HCT116 (cell line): ENCODE data around the gene DCAF17. TPM values are rescaled to one million over a fixed set of nuclear protein-coding genes. Genes with fewer than 3 reads are reported as not detected.
A peak's percentile ranks its signal among the peaks of the same experiment; 100 is the strongest.

Experiments
- ATAC-seq: fragments of 200-7000 bp; cut with Tn5 transposase; 2 replicates; pipeline ENCODE4 v1.9.1; 2020; ENCODE audit warnings: mild to moderate bottlenecking, moderate library complexity
- BruUV-seq: library from RNA; stranded (reverse); fragments of 400-500 nt; replicated peaks from 2 replicates; lab custom pipeline; 2021; lab: Mats Ljungman, UMichigan
- CTCF ChIA-PET: fragments of 300-600 bp; sonication (Branson Sonifier 250); formaldehyde crosslinking; loops from one replicate; lab custom pipeline; 2021; ENCODE audit warnings: antibody characterized with exemption; lab: Charles Lee
- POLR2A ChIA-PET: fragments of 300-600, 350-600 bp; sonication (Branson Sonifier 250); formaldehyde crosslinking; loops from one replicate; lab custom pipeline; 2021; ENCODE audit warnings: antibody characterized with exemption; lab: Charles Lee
- RAD21 ChIA-PET, 2 experiments: fragments of 300-600 bp; sonication (Branson Sonifier 250); formaldehyde crosslinking; loops; one replicate each; lab custom pipeline; 2023; ENCODE audit warnings: low total read pairs in 2 of 2; ENCODE audit not compliant: uncharacterized antibody in 2 of 2, unreplicated experiment in 2 of 2, low non-redundant PET in 1 of 2; lab: Charles Lee
- DNase-seq: peaks from one replicate; pipeline ENCODE4 v3.0.0-alpha.2; 2010; ENCODE audit warnings: low read depth, low spot score
- H2AFZ ChIP-seq: fragments of 200-600 bp; shearing (Covaris generic), sonication (generic); 2 replicates; pipeline ENCODE4 v1.6.1; 2017; ENCODE audit warnings: low read depth, mixed run types, mixed read lengths, antibody characterized with exemption, low read length; ENCODE audit not compliant: poor library complexity, severe bottlenecking
- H3K27ac ChIP-seq: 2 replicates; pipeline ENCODE4 v1.5.1; 2012; ENCODE audit warnings: low read depth, low read length
- H3K27me3 ChIP-seq: fragments of 200-600 bp; sonication (generic); 2 replicates; pipeline ENCODE4 v1.6.1; 2016; ENCODE audit warnings: mixed run types, low read length, mixed read lengths; ENCODE audit not compliant: insufficient read depth
- H3K36me3 ChIP-seq, 2 experiments: fragments of 200-500 bp in 1 of 2; fragments of 200-600 bp in 1 of 2; sonication (Bioruptor generic) in 1 of 2; sonication (generic) in 1 of 2; 2 replicates each; pipeline versions ENCODE4 v1.5.1 to v1.6.1; 2014 to 2016; ENCODE audit warnings: low read length in 2 of 2, inconsistent platforms in 1 of 2, mixed read lengths in 1 of 2, mixed run types in 1 of 2; ENCODE audit not compliant: insufficient read depth in 2 of 2, control insufficient read depth in 1 of 2
- H3K4me1 ChIP-seq, 2 experiments: fragments of 200-600 bp in 1 of 2; sonication (generic) in 1 of 2; 2 replicates each; pipeline versions ENCODE4 v1.5.1 to v1.6.1; 2012 to 2017; ENCODE audit warnings: low read length in 2 of 2, inconsistent platforms in 1 of 2, mild to moderate bottlenecking in 1 of 2, mixed read lengths in 1 of 2, mixed run types in 1 of 2, moderate library complexity in 1 of 2; ENCODE audit not compliant: insufficient read depth in 2 of 2, control insufficient read depth in 1 of 2
- H3K4me2 ChIP-seq: fragments of 200-600 bp; sonication (generic); 2 replicates; pipeline ENCODE4 v1.6.1; 2017; ENCODE audit warnings: mixed run types, low read length, mixed read lengths
- H3K4me3 ChIP-seq, 2 experiments: fragments of 200-600 bp in 1 of 2; sonication (generic) in 1 of 2; replicated peaks in 1 of 2; 2 replicates each; pipeline ENCODE4 v1.5.1; 2011 to 2016; ENCODE audit warnings: low read length in 2 of 2, control low read depth in 1 of 2, low read depth in 1 of 2, mild to moderate bottlenecking in 1 of 2, mixed read lengths in 1 of 2, mixed run types in 1 of 2
- H3K79me2 ChIP-seq: fragments of 200-600 bp; sonication (generic); 2 replicates; pipeline ENCODE4 v1.6.1; 2017; ENCODE audit warnings: mild to moderate bottlenecking, mixed run types, low read length, moderate library complexity, mixed read lengths; ENCODE audit not compliant: insufficient read depth
- H3K9ac ChIP-seq: fragments of 200-600 bp; sonication (generic); 2 replicates; pipeline ENCODE4 v1.6.1; 2016; ENCODE audit warnings: low read length, mixed read lengths
- H3K9me2 ChIP-seq: fragments of 200-600 bp; sonication (generic), shearing (Covaris generic); 2 replicates; pipeline ENCODE4 v1.6.1; 2017; ENCODE audit warnings: mixed run types, mild to moderate bottlenecking, moderate library complexity; ENCODE audit not compliant: insufficient read depth
- H3K9me3 ChIP-seq, 2 experiments: fragments of 200-500 bp in 1 of 2; fragments of 200-600 bp in 1 of 2; sonication (Bioruptor generic) in 1 of 2; sonication (generic) in 1 of 2; 2 replicates each; pipeline ENCODE4 v1.6.1; 2014 to 2017; ENCODE audit warnings: low read length in 2 of 2, mixed read lengths in 2 of 2, inconsistent platforms in 1 of 2, low read depth in 1 of 2, mild to moderate bottlenecking in 1 of 2, mixed run types in 1 of 2, moderate library complexity in 1 of 2; ENCODE audit not compliant: control insufficient read depth in 1 of 2, insufficient read depth in 1 of 2
- H4K20me1 ChIP-seq: fragments of 200-600 bp; sonication (generic), shearing (Covaris generic); 2 replicates; pipeline ENCODE4 v1.6.1; 2017; ENCODE audit warnings: mixed run types, mild to moderate bottlenecking, moderate library complexity; ENCODE audit not compliant: insufficient read depth
- ATF3 ChIP-seq: IDR thresholded peaks from 2 replicates; pipeline ENCODE4 v1.6.1; 2012
- CBX3 ChIP-seq: IDR thresholded peaks from 2 replicates; pipeline ENCODE4 v1.6.1; 2012; ENCODE audit warnings: low read depth
- CEBPB ChIP-seq: IDR thresholded peaks from 2 replicates; pipeline ENCODE4 v1.6.1; 2012; ENCODE audit warnings: low read depth
- CTCF ChIP-seq, 3 experiments: fragments of 200-600 bp in 1 of 3; sonication (generic) in 1 of 3; IDR thresholded peaks in 2 of 3; conservative IDR thresholded peaks in 1 of 3; 2 replicates each; pipeline ENCODE4 v1.5.1; 2012 to 2017; ENCODE audit warnings: low read depth in 2 of 3, low read length in 2 of 3, antibody characterized with exemption in 1 of 3, borderline replicate concordance in 1 of 3, control low read depth in 1 of 3, mild to moderate bottlenecking in 1 of 3, mixed read lengths in 1 of 3, mixed run types in 1 of 3, moderate library complexity in 1 of 3; ENCODE audit not compliant: insufficient read depth in 1 of 3
- EZH2 ChIP-seq: fragments of 200-600 bp; sonication (generic); IDR thresholded peaks from 2 replicates; pipeline ENCODE4 v1.6.1; 2017; ENCODE audit warnings: antibody characterized with exemption, mixed run types
- EZH2phosphoT487 ChIP-seq: fragments of 200-600 bp; IDR thresholded peaks from 2 replicates; pipeline ENCODE4 v1.6.1; 2018; ENCODE audit warnings: antibody characterized with exemption, borderline replicate concordance
- POLR2A ChIP-seq: IDR thresholded peaks from 2 replicates; pipeline ENCODE4 v1.7.0; 2011; ENCODE audit warnings: borderline replicate concordance; ENCODE audit not compliant: insufficient read depth, insufficient read length; ENCODE audit errors: extremely low read depth
- RAD21 ChIP-seq: IDR thresholded peaks from 2 replicates; pipeline ENCODE4 v1.6.1; 2012; ENCODE audit warnings: low read depth, mild to moderate bottlenecking
- SP1 ChIP-seq: IDR thresholded peaks from 2 replicates; pipeline ENCODE4 v1.6.1; 2012; ENCODE audit warnings: low read depth
- intact Hi-C: fragments of 100-400 bp; cut with micrococcal nuclease; formaldehyde crosslinking; loops from 2 replicates; pipeline ENCODE4 v1.10.0; 2022
- total RNA-seq: library from RNA; stranded (reverse); gene quantifications from one replicate; pipeline ENCODE4 v1.2.1, GENCODE V29; 2021; ENCODE audit not compliant: unreplicated experiment

Gene DCAF17
- total RNA-seq, 1 experiment from 2014 or later = 17.7 TPM

- ATAC-seq = no peak
- peaks cover 0 to 8% of the 10 kb centered on the region in 2 experiments; a peak in 1 of 4 replicates for H3K36me3 ChIP-seq
- intact Hi-C loops = no loop called here
- no peak for DNase-seq
- ChIA-PET POLR2A (interaction anchor here (0.6 kb wide), 1 partner anchor 10 kb away, joined by 3 read pairs; no protein-coding TSS in a partner anchor), RAD21 (no interaction called here), CTCF (interaction anchor here (3.3 kb wide), 1 partner anchor 16 kb away, joined by 8 read pairs; no protein-coding TSS in a partner anchor)
- H3K9me3 ChIP-seq = no peaks in the 10 kb centered on the region
- H3K4me2 ChIP-seq = peak overlapping the region; percentile 85
- no TSS peak for BruUV-seq
- peaks cover 81% of the 10 kb centered on the region for H3K79me2 ChIP-seq
- H3K9me2 ChIP-seq = no peaks in the 10 kb centered on the region
- no peak for TF ChIP-seq CTCF (IDR thresholded peaks at IDR 0.05 in 2 of 3, conservative IDR thresholded peaks at IDR 0.05 in 1 of 3; ENCODE audit: borderline replicate concordance in 1 of 3, insufficient read depth in 1 of 3, low read depth in 2 of 3, low read length in 2 of 3)
- TF ChIP-seq RAD21 = no peak
- TF ChIP-seq EZH2phosphoT487 = no peak
- no peak for TF ChIP-seq ATF3
- no peak for TF ChIP-seq EZH2
- TF ChIP-seq POLR2A = no peak
- no peak for TF ChIP-seq SP1
- TF ChIP-seq CEBPB = no peak
- no peak for TF ChIP-seq CBX3
- peak overlapping the region; percentile 69 to 90 for H3K4me3 ChIP-seq
- H3K4me1 ChIP-seq = peaks cover 9 to 45% of the 10 kb centered on the region in 2 experiments; a peak in 3 of 4 replicates
- peak overlapping the region; percentile 94 for H3K9ac ChIP-seq
- no peak overlapping the region for H2AFZ ChIP-seq
- H3K27me3 ChIP-seq = no peaks in the 10 kb centered on the region
- peak overlapping the region; percentile 94; the same call in 1 of the 2 replicates for H3K27ac ChIP-seq
- H4K20me1 ChIP-seq = no peaks in the 10 kb centered on the region
Measured at GRCh38 chr2:171432206-171432968, 1.6 kb upstream of the DCAF17 start.
